GM12801 (cell line): ENCODE results near the gene COL8A1.

ENCODE experiments used
- CTCF ChIP-seq: IDR thresholded peaks from one replicate; pipeline ENCODE4 v1.5.1; 2011; ENCODE audit warnings: control low read depth; ENCODE audit not compliant: insufficient read length; ENCODE audit errors: extremely low read depth

The COL8A1 gene

GRCh38 chr3:99648101-99648500 lies 9.7 kb downstream of the COL8A1 start:
- TF ChIP-seq CTCF = no peak

GRCh38 chr3:99648516-99648915 lies 10.1 kb downstream of the COL8A1 start:
- no peak for TF ChIP-seq CTCF

GRCh38 chr3:99651531-99651930 lies 13.1 kb downstream of the COL8A1 start:
- TF ChIP-seq CTCF = no peak

- no peak for TF ChIP-seq CTCF
Measured at GRCh38 chr3:99656624-99657023, 18.2 kb downstream of the COL8A1 start.

- no peak for TF ChIP-seq CTCF
Measured at GRCh38 chr3:99658274-99658673, 19.9 kb downstream of the COL8A1 start.

GRCh38 chr3:99659032-99659431 lies 20.6 kb downstream of the COL8A1 start:
- no peak for TF ChIP-seq CTCF

- TF ChIP-seq CTCF = no peak
Measured at GRCh38 chr3:99659951-99660350, 21.6 kb downstream of the COL8A1 start.
